ENCODE measurements around the gene GPR137. TPM values are rescaled to one million over a fixed set of nuclear protein-coding genes. Genes with fewer than 3 reads are reported as not detected.

Gene GPR137
- polyA plus RNA-seq, 2 of the 4 experiments (the other 2 are of a cell fraction): 11.0 to 37.4 TPM

GRCh38 chr11:64331569-64332371, 46.1 kb downstream of the GPR137 start (continued):
- TF ChIP-seq, protein P1, sequence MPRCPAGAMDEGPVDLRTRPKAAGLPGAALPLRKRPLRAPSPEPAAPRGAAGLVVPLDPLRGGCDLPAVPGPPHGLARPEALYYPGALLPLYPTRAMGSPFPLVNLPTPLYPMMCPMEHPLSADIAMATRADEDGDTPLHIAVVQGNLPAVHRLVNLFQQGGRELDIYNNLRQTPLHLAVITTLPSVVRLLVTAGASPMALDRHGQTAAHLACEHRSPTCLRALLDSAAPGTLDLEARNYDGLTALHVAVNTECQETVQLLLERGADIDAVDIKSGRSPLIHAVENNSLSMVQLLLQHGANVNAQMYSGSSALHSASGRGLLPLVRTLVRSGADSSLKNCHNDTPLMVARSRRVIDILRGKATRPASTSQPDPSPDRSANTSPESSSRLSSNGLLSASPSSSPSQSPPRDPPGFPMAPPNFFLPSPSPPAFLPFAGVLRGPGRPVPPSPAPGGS (IDR thresholded peaks at IDR 0.05): no peak
- TF ChIP-seq ESRRA (IDR thresholded peaks at IDR 0.05; ENCODE audit: borderline replicate concordance, low read length) (peak; percentile 77), NR3C1 (IDR thresholded peaks at IDR 0.05) (no peak), TP53 (CRISPR knock-in tag; IDR thresholded peaks at IDR 0.05) (no peak), USF2 (IDR thresholded peaks at IDR 0.05) (no peak), CBX8 (IDR thresholded peaks at IDR 0.05) (no peak), POLR2A (IDR thresholded peaks at IDR 0.05; ENCODE audit: low read length) (0 out of 2 replicates have a peak, but pooled peaks have one; percentile 1), FOSB (CRISPR knock-in tag; IDR thresholded peaks at IDR 0.05) (no peak), EHF (CRISPR knock-in tag; IDR thresholded peaks at IDR 0.05) (no peak), ZSCAN20 (CRISPR knock-in tag; IDR thresholded peaks at IDR 0.05) (no peak), E2F6 (IDR thresholded peaks at IDR 0.05; ENCODE audit: borderline replicate concordance, low read depth) (peak; percentile 27; the same call in 1 of the 2 replicates), FOSL2 (IDR thresholded peaks at IDR 0.05) (no peak; the same call in 1 of the 2 replicates), FOSL2 (CRISPR knock-in tag; IDR thresholded peaks at IDR 0.05) (peak; percentile 70), JUN (IDR thresholded peaks at IDR 0.05) (peak in 1 of 2 experiments; percentile 75; a peak in 2 of 5 replicates), HOXB5 (CRISPR knock-in tag; IDR thresholded peaks at IDR 0.05) (no peak), MYC (IDR thresholded peaks at IDR 0.05; ENCODE audit: borderline replicate concordance, low read length) (no peak), ZNF302 (CRISPR knock-in tag; IDR thresholded peaks at IDR 0.05) (no peak), SREBF2 (IDR thresholded peaks at IDR 0.05) (no peak), SMC3 (IDR thresholded peaks at IDR 0.05) (peak; percentile 61), RFX5 (IDR thresholded peaks at IDR 0.05) (no peak), PHF8 (IDR thresholded peaks at IDR 0.05; ENCODE audit: borderline replicate concordance, low read depth) (no peak), EP300 (IDR thresholded peaks at IDR 0.05) (peak in 1 of 2 experiments; percentile 47; a peak in 1 of 5 replicates), RAD21 (conservative IDR thresholded peaks at IDR 0.05 in 1 of 2, IDR thresholded peaks at IDR 0.05 in 1 of 2) (peak; percentile 65 to 66), CTCF (IDR thresholded peaks at IDR 0.05) (peak; percentile 65)
- TF ChIP-seq, protein P2, sequence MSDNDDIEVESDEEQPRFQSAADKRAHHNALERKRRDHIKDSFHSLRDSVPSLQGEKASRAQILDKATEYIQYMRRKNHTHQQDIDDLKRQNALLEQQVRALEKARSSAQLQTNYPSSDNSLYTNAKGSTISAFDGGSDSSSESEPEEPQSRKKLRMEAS (IDR thresholded peaks at IDR 0.05): peak; percentile 68; the same call in 1 of the 2 replicates

Data from A549 (cell line).